Adrenal gland (tissue), 12 donors: ENCODE data around the gene GOLGB1. TPM values are rescaled to one million over a fixed set of nuclear protein-coding genes. Genes with fewer than 3 reads are reported as not detected.

Experiments
- DNase-seq, 7 donors: peaks; one replicate each; pipeline ENCODE4 v3.0.0-alpha.2; 2019 to 2020
- H3K27ac ChIP-seq, 5 donors: fragments of 200-600 bp; sonication (generic) in 4 of 5; 1 replicate in 3 of 5; 2 replicates in 2 of 5; pipeline versions ENCODE4 v1.5.1 to v1.8.0; 2016 to 2020; ENCODE audit warnings: mild to moderate bottlenecking in 1 of 5
- H3K27me3 ChIP-seq: fragments of 200-600 bp; 2 replicates; pipeline ENCODE4 v1.8.0; 2021
- H3K36me3 ChIP-seq, 2 donors: fragments of 200-600 bp; replicated peaks in 1 of 2; 1 replicate in 1 of 2; 2 replicates in 1 of 2; pipeline versions ENCODE4 v1.5.1 to v1.8.0; 2018 to 2022
- H3K4me1 ChIP-seq, 2 donors: fragments of 200-600 bp; replicated peaks in 1 of 2; 1 replicate in 1 of 2; 2 replicates in 1 of 2; pipeline versions ENCODE4 v1.5.1 to v1.8.0; 2018 to 2021
- H3K4me3 ChIP-seq, 4 donors: fragments of 200-600 bp; sonication (generic) in 3 of 4; one replicate each; pipeline ENCODE4 v1.5.1; 2016 to 2018
- H3K9me3 ChIP-seq, 3 donors: fragments of 200-600 bp; sonication (generic) in 1 of 3; replicated peaks in 1 of 3; 1 replicate in 2 of 3; 2 replicates in 1 of 3; pipeline versions ENCODE4 v1.5.1 to v1.8.0; 2016 to 2021
- POLR2A ChIP-seq, 2 donors: fragments of 450-650 bp; IDR thresholded peaks; one replicate each; pipeline ENCODE4 v1.6.1; 2017; ENCODE audit warnings: antibody characterized with exemption in 2 of 2, mild to moderate bottlenecking in 2 of 2, moderate library complexity in 1 of 2
- WGBS, 4 donors: extraction: QIAGEN DNeasy Blood & Tissue Kit in 2 of 4; methylation state at CpG; one replicate each; pipeline versions ENCODE4 v1.1.5 to v1.1.7; 2013 to 2017; 5-methylcytosine and 5-hydroxymethylcytosine counted together
- intact Hi-C, 2 donors: fragments of 100-400 bp; cut with DNase I; formaldehyde crosslinking; loops; one replicate each; pipeline versions ENCODE4 v1.14.1 to v1.15.0; 2022 to 2023
- polyA plus RNA-seq, 3 donors: library from polyadenylated mRNA; stranded (reverse); fragments of 200-250 nt in 2 of 3; fragments of 350-450 nt in 1 of 3; fragmentation: Illumina TruSeq in 1 of 3; extraction: RNeasy Lipid Tissue Mini Kit (QIAGEN cat#74804) in 1 of 3; gene quantifications; one replicate each; pipeline ENCODE4 v1.2.3, GENCODE V29; 2013 to 2014
- small RNA-seq, 2 donors: library from RNA; depleted of rRNA; stranded (forward); fragments of <200 nt; gene quantifications; one replicate each; pipeline ENCODE3, GENCODE V24; 2016
- total RNA-seq, 9 donors: library from RNA; depleted of rRNA in 4 of 9; stranded (reverse); fragments of >200 nt in 4 of 9; fragments of 120-200 nt in 1 of 9; fragmentation: NEBNext Ultra II Directional in 1 of 9; extraction: Animal tissue kit (Norgen Biotek cat#: 25700) in 1 of 9; gene quantifications; one replicate each; pipeline versions ENCODE4 v1.1.0 to v1.2.4, GENCODE V29; 2013 to 2023
- TF ChIP-seq, protein P1 (sequence below), 6 experiments: fragments of 450-650 bp in 4 of 6; fragments of 200-600 bp in 2 of 6; sonication (generic) in 1 of 6; IDR thresholded peaks; 1 replicate in 5 of 6; 2 replicates in 1 of 6; pipeline versions ENCODE4 v1.5.1 to v1.8.0; 2016 to 2021; ENCODE audit warnings: antibody characterized with exemption in 6 of 6, mild to moderate bottlenecking in 2 of 6, moderate library complexity in 1 of 6
- donor health status: healthy with polysubstance abuse.
- donor health status: Bipolar disorder and iron deficiency.
- donor health status: DM: yes; HTN: yes; CAD: no.
- donor health status: DM: no; HTN: no; CAD: no.
- donor health status: DM: no; HTN: no; CAD: no.
- donor health status: DM: yes; HTN: yes; CAD: no.

Gene GOLGB1
- total and polyA plus RNA-seq, 12 donors = 31.6 to 118 (median 73.3) TPM

DNA sequence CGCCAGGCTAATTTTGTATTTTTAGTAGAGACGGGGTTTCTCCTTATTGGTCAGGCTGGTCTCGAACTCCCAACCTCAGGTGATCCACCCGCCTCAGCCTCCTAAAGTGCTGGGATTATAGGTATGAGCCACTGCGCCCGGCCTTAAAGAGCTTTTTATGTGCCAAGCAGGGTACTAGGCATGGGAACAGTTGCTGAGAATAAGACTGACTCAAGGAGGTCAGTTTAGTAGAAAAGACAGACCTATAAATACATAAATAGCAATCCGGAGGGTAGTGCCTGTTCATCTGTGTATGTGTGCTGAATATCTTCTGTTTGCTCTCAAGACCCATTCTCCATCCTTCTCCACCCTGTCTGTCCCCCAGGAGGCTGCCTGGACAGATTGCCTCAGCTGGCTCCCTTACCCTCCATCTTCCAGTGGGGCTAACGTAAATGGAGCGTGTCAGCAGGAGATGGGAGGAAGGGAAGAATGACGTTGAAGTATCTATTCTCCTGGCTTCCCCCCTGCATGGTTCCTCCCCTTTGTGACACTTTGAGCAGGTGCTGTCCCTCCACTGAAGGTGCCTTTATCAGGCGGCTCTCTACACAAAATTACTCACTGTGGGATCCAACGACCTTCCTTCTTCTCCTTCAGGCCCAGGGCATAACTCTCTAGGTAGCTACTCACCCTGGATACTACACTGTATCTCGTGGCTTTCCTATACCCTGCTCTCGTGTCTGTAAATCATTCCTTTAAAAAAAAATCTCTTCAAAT, 125.2 kb downstream of the GOLGB1 start:
- 74 to 85% (median 79%) methylated on average over 14 of the region's 14 CpGs for WGBS, 4 donors
- no peak overlapping the region for H3K27ac ChIP-seq
- intact Hi-C loops = no loop called here

GRCh38 chr3:121621491-121621890, 128.1 kb downstream of the GOLGB1 start:
- Histone ChIP-seq H3K4me3 (no peak overlapping the region), H3K9me3 (no peaks in the 10 kb centered on the region), H3K27me3 (no peaks in the 10 kb centered on the region), H3K36me3 (no peaks in the 10 kb centered on the region), H3K27ac (no peak overlapping the region), H3K4me1 (no peaks in the 10 kb centered on the region)
- 88 to 100% (median 94%) methylated on average over 6 of the region's 6 CpGs for WGBS, 4 donors
- intact Hi-C loops = no loop called here
- TF ChIP-seq, protein P1, sequence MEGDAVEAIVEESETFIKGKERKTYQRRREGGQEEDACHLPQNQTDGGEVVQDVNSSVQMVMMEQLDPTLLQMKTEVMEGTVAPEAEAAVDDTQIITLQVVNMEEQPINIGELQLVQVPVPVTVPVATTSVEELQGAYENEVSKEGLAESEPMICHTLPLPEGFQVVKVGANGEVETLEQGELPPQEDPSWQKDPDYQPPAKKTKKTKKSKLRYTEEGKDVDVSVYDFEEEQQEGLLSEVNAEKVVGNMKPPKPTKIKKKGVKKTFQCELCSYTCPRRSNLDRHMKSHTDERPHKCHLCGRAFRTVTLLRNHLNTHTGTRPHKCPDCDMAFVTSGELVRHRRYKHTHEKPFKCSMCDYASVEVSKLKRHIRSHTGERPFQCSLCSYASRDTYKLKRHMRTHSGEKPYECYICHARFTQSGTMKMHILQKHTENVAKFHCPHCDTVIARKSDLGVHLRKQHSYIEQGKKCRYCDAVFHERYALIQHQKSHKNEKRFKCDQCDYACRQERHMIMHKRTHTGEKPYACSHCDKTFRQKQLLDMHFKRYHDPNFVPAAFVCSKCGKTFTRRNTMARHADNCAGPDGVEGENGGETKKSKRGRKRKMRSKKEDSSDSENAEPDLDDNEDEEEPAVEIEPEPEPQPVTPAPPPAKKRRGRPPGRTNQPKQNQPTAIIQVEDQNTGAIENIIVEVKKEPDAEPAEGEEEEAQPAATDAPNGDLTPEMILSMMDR (IDR thresholded peaks at IDR 0.05) = no peak
- no peak for TF ChIP-seq POLR2A (IDR thresholded peaks at IDR 0.05)
- no peak for DNase-seq

More for the DNA sequence above, 125.2 kb downstream of the GOLGB1 start:
- TF ChIP-seq, protein P1 (IDR thresholded peaks at IDR 0.05) = no peak
- no peak for TF ChIP-seq POLR2A (IDR thresholded peaks at IDR 0.05)
- Histone ChIP-seq H3K9me3 (no peaks in the 10 kb centered on the region), H3K4me3 (no peak overlapping the region), H3K4me1 (no peaks in the 10 kb centered on the region), H3K36me3 (no peaks in the 10 kb centered on the region), H3K27me3 (no peaks in the 10 kb centered on the region)
- no peak for DNase-seq

DNA sequence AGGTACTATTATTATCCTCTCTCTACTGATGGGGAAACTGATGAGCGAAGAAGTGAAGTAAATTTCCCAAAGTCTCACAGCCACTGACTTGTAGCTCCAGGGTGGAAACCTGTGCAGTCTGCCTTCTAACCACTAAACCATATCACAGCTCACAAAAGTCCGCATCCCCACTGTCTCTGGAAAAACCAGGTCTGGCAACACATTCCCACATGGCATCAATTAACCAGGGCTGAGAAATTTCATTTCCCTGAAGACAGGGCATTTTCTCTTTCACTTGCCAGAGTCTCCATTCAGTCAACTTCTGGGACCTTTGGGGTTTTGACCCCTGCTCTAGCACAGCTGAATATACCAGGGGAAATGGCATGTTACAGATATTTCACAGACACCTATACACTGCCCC, 129.8 kb downstream of the GOLGB1 start:
- intact Hi-C loops = no loop called here
- no peaks in the 10 kb centered on the region for H3K9me3 ChIP-seq
- DNase-seq = no peak
- WGBS, 4 donors = 95 to 100% (median 96%) methylated on average over 2 of the region's 2 CpGs
- no peak for TF ChIP-seq POLR2A (IDR thresholded peaks at IDR 0.05)
- TF ChIP-seq, protein P1 (IDR thresholded peaks at IDR 0.05) = no peak
- H3K36me3 ChIP-seq = no peaks in the 10 kb centered on the region
- no peak overlapping the region for H3K27ac ChIP-seq
- H3K4me3 ChIP-seq = no peak overlapping the region
- no peaks in the 10 kb centered on the region for H3K27me3 ChIP-seq
- H3K4me1 ChIP-seq = no peaks in the 10 kb centered on the region

Small RNA genes lying within 50 kb of the gene (small RNA-seq; reads per million reads assigned to genes)
- gene RNU4-62P = 0 reads per million in 2 donors

Other genes starting within 250 kb of the GOLGB1 start
- gene POLQ, start 203.8 kb downstream of the GOLGB1 start, total RNA-seq = 1 to 10 TPM in 1 of 9 donors, under 1 TPM in 8; 0.06 to 6.3 (median 0.43) TPM
- under 1 TPM; 0.24 to 0.64 (median 0.59) TPM for gene POLQ, start 203.8 kb downstream of the GOLGB1 start, polyA plus RNA-seq
- gene ARGFX, start 181.8 kb downstream of the GOLGB1 start, total RNA-seq = not detected
- gene ARGFX, start 181.8 kb downstream of the GOLGB1 start, polyA plus RNA-seq = not detected
- gene FBXO40, start 156.4 kb downstream of the GOLGB1 start, total RNA-seq = under 1 TPM in 4 of 9 donors, not detected in 5; 0.04 to 1.00 (median 0.09) TPM
- gene FBXO40, start 156.4 kb downstream of the GOLGB1 start, polyA plus RNA-seq = under 1 TPM; under 0.01 to 0.26 (median 0.08) TPM
- 100 to 1,000 TPM in 1 of 9 donors, 10 to 100 TPM in 7, 1 to 10 TPM in 1; 4.5 to 101 (median 65.6) TPM for gene HCLS1, start 88.8 kb downstream of the GOLGB1 start, total RNA-seq
- 10 to 100 TPM; 23.4 to 45.8 (median 39.9) TPM for gene HCLS1, start 88.8 kb downstream of the GOLGB1 start, polyA plus RNA-seq
- gene IQCB1, start 85.3 kb upstream of the GOLGB1 start, total RNA-seq = 10 to 100 TPM in 4 of 9 donors, 1 to 10 TPM in 5; 6.5 to 22.9 (median 9.8) TPM
- gene IQCB1, start 85.3 kb upstream of the GOLGB1 start, polyA plus RNA-seq = 10 to 100 TPM; 11.9 to 13.9 (median 13.3) TPM
- gene EAF2, start 85.5 kb upstream of the GOLGB1 start, total RNA-seq = 10 to 100 TPM in 1 of 9 donors, 1 to 10 TPM in 8; 1.4 to 13.9 (median 5.5) TPM
- 1 to 10 TPM; 4.0 to 8.1 (median 6.4) TPM for gene EAF2, start 85.5 kb upstream of the GOLGB1 start, polyA plus RNA-seq
- 1 to 10 TPM; 1.4 to 4.0 (median 2.4) TPM for gene SLC15A2, start 144.7 kb upstream of the GOLGB1 start, total RNA-seq
- gene SLC15A2, start 144.7 kb upstream of the GOLGB1 start, polyA plus RNA-seq = 1 to 10 TPM in 2 of 3 donors, under 1 TPM in 1; 0.51 to 2.1 (median 1.2) TPM